ENCODE measurements around the gene TAS2R60. TPM values are rescaled to one million over a fixed set of nuclear protein-coding genes. Genes with fewer than 3 reads are reported as not detected.

Gene TAS2R60
- total RNA-seq, 1 donor from 2014 or later = not detected

- Histone ChIP-seq H3K27me3 (ENCODE audit: insufficient read depth, low read length) (no peaks in the 10 kb centered on the region), H3K4me3 (ENCODE audit: insufficient read depth, low read depth, low read length) (no peak overlapping the region), H3K9me3 (ENCODE audit: insufficient read depth, low read depth, low read length) (no peaks in the 10 kb centered on the region), H2AFZ (ENCODE audit: low read depth, low read length) (no peak overlapping the region), H3K27ac (ENCODE audit: low read depth, low read length) (no peak overlapping the region), H3K4me2 (ENCODE audit: low read length) (no peak overlapping the region), H3K4me1 (ENCODE audit: insufficient read depth, low read length) (peaks cover 18% of the 10 kb centered on the region), H4K20me1 (ENCODE audit: insufficient read depth, low read length) (no peaks in the 10 kb centered on the region), H3K9ac (ENCODE audit: low read length) (no peak overlapping the region), H3K36me3 (ENCODE audit: insufficient read depth, low read length) (no peaks in the 10 kb centered on the region), H3K79me2 (ENCODE audit: insufficient read depth, low read length) (no peaks in the 10 kb centered on the region)
- Mint-ChIP-seq H3K36me3 (ENCODE audit: low read depth, unreplicated experiment) (no peaks in the 10 kb centered on the region), H3K27me3 (ENCODE audit: low read depth, unreplicated experiment) (peaks cover 2% of the 10 kb centered on the region), H3K27ac (ENCODE audit: unreplicated experiment) (no peak overlapping the region), H3K4me3 (ENCODE audit: unreplicated experiment) (no peak overlapping the region), H3K4me1 (ENCODE audit: low read depth, unreplicated experiment) (peaks cover 6% of the 10 kb centered on the region), H3K9me3 (ENCODE audit: unreplicated experiment) (peaks cover 3% of the 10 kb centered on the region)
- no peak for DNase-seq (ENCODE audit: low read depth)
- FAIRE-seq = no peak
- no peak for TF ChIP-seq CTCF (IDR thresholded peaks at IDR 0.05; ENCODE audit: insufficient read depth, low read depth, low read length)
- TF ChIP-seq EZH2 (IDR thresholded peaks at IDR 0.05; ENCODE audit: insufficient read depth, low read length) = no peak
Observed at GRCh38 chr7:143455942-143456341, 12.7 kb downstream of the TAS2R60 start.

GRCh38 chr7:143456992-143457793 is 13.9 kb downstream of the TAS2R60 start:
- H3K36me3 Mint-ChIP-seq (ENCODE audit: low read depth, unreplicated experiment) = no peaks in the 10 kb centered on the region
- Histone ChIP-seq H3K4me2 (ENCODE audit: low read length) (peak overlapping the region; percentile 49), H3K4me3 (ENCODE audit: insufficient read depth, low read depth, low read length) (no peak overlapping the region), H3K4me1 (ENCODE audit: insufficient read depth, low read length) (peaks cover 18% of the 10 kb centered on the region), H3K9ac (ENCODE audit: low read length) (no peak overlapping the region), H3K27me3 (ENCODE audit: insufficient read depth, low read length) (no peaks in the 10 kb centered on the region), H3K9me3 (ENCODE audit: insufficient read depth, low read depth, low read length) (no peaks in the 10 kb centered on the region), H3K79me2 (ENCODE audit: insufficient read depth, low read length) (no peaks in the 10 kb centered on the region), H2AFZ (ENCODE audit: low read depth, low read length) (no peak overlapping the region), H3K27ac (ENCODE audit: low read depth, low read length) (peak overlapping the region; percentile 45), H3K36me3 (ENCODE audit: insufficient read depth, low read length) (no peaks in the 10 kb centered on the region), H4K20me1 (ENCODE audit: insufficient read depth, low read length) (no peaks in the 10 kb centered on the region)
- H3K27ac Mint-ChIP-seq (ENCODE audit: unreplicated experiment) = no peak overlapping the region
- H3K9me3 Mint-ChIP-seq (ENCODE audit: unreplicated experiment) = no peaks in the 10 kb centered on the region
- FAIRE-seq (peak; percentile 62), DNase-seq (ENCODE audit: low read depth) (peak; percentile 14)
- H3K4me3 Mint-ChIP-seq (ENCODE audit: unreplicated experiment) = no peak overlapping the region
- TF ChIP-seq EZH2 (IDR thresholded peaks at IDR 0.05; ENCODE audit: insufficient read depth, low read length) = no peak
- TF ChIP-seq CTCF (IDR thresholded peaks at IDR 0.05; ENCODE audit: insufficient read depth, low read depth, low read length) = no peak
- peaks cover 2% of the 10 kb centered on the region for H3K27me3 Mint-ChIP-seq (ENCODE audit: low read depth, unreplicated experiment)
- peaks cover 6% of the 10 kb centered on the region for H3K4me1 Mint-ChIP-seq (ENCODE audit: low read depth, unreplicated experiment)

- Mint-ChIP-seq H3K4me1 (ENCODE audit: low read depth, unreplicated experiment) (peaks cover 6% of the 10 kb centered on the region), H3K27ac (ENCODE audit: unreplicated experiment) (no peak overlapping the region), H3K4me3 (ENCODE audit: unreplicated experiment) (no peak overlapping the region), H3K36me3 (ENCODE audit: low read depth, unreplicated experiment) (no peaks in the 10 kb centered on the region), H3K27me3 (ENCODE audit: low read depth, unreplicated experiment) (peaks cover 2% of the 10 kb centered on the region), H3K9me3 (ENCODE audit: unreplicated experiment) (no peaks in the 10 kb centered on the region)
- peak overlapping the region; percentile 45 for H3K27ac ChIP-seq (ENCODE audit: low read depth, low read length)
- H3K27me3 ChIP-seq (ENCODE audit: insufficient read depth, low read length) = no peaks in the 10 kb centered on the region
- H2AFZ ChIP-seq (ENCODE audit: low read depth, low read length) = no peak overlapping the region
- H3K4me3 ChIP-seq (ENCODE audit: insufficient read depth, low read depth, low read length) = no peak overlapping the region
- H3K9me3 ChIP-seq (ENCODE audit: insufficient read depth, low read depth, low read length) = no peaks in the 10 kb centered on the region
- peaks cover 18% of the 10 kb centered on the region for H3K4me1 ChIP-seq (ENCODE audit: insufficient read depth, low read length)
- FAIRE-seq = no peak
- H3K9ac ChIP-seq (ENCODE audit: low read length) = no peak overlapping the region
- TF ChIP-seq CTCF (IDR thresholded peaks at IDR 0.05; ENCODE audit: insufficient read depth, low read depth, low read length) (no peak), EZH2 (IDR thresholded peaks at IDR 0.05; ENCODE audit: insufficient read depth, low read length) (no peak)
- no peaks in the 10 kb centered on the region for H4K20me1 ChIP-seq (ENCODE audit: insufficient read depth, low read length)
- H3K4me2 ChIP-seq (ENCODE audit: low read length) = no peak overlapping the region
- peak; percentile 25 for DNase-seq (ENCODE audit: low read depth)
- no peaks in the 10 kb centered on the region for H3K36me3 ChIP-seq (ENCODE audit: insufficient read depth, low read length)
- no peaks in the 10 kb centered on the region for H3K79me2 ChIP-seq (ENCODE audit: insufficient read depth, low read length)
Observed at GRCh38 chr7:143458263-143458662, 15.0 kb downstream of the TAS2R60 start.
